ENCODE measurements around the gene VAT1L.

The VAT1L gene, protein sequence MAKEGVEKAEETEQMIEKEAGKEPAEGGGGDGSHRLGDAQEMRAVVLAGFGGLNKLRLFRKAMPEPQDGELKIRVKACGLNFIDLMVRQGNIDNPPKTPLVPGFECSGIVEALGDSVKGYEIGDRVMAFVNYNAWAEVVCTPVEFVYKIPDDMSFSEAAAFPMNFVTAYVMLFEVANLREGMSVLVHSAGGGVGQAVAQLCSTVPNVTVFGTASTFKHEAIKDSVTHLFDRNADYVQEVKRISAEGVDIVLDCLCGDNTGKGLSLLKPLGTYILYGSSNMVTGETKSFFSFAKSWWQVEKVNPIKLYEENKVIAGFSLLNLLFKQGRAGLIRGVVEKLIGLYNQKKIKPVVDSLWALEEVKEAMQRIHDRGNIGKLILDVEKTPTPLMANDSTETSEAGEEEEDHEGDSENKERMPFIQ

DNA sequence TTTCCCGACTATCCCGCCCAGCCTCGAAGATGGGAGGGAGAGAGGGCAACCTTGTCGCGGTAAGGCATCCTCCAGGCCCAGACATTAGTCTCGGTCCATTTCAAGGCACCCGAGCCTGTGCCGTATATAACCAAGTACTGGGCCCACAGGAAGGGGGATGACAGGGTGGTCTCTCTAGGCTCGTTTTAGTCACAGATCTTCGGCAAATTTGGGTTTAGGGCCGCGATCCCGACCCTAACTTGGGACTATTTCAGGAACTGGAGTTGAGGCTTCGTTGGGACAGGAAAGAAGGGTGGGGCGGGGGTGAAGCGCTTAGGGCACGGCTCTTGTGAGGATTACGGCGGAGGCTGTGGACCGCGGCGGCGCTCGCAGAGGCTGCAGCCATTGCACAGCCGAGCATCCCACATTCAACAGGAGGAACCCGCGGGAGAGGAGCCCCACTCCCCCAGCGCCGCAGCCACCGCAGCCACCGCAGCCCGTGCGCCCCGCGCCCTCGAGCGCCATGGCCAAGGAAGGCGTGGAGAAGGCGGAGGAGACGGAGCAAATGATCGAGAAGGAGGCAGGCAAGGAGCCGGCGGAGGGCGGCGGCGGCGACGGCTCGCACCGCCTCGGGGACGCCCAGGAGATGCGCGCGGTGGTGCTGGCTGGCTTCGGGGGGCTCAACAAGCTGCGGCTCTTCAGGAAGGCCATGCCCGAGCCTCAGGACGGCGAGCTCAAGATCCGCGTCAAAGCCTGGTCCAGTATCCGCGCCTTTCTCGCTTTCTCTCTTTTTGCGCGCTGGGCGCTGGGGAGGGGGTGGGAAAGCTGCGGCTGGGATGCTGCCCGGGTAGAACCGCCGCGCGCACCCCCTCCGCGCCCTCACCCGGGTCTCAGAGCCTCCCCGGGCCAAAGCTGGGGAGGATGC, at the start of gene VAT1L:
VAT1L (plus strand) TSS at position 384 of the 904 bp plus-strand sequence; CDS start at position 503, 119 bp downstream.
- DNase-seq, result no peak

DNA sequence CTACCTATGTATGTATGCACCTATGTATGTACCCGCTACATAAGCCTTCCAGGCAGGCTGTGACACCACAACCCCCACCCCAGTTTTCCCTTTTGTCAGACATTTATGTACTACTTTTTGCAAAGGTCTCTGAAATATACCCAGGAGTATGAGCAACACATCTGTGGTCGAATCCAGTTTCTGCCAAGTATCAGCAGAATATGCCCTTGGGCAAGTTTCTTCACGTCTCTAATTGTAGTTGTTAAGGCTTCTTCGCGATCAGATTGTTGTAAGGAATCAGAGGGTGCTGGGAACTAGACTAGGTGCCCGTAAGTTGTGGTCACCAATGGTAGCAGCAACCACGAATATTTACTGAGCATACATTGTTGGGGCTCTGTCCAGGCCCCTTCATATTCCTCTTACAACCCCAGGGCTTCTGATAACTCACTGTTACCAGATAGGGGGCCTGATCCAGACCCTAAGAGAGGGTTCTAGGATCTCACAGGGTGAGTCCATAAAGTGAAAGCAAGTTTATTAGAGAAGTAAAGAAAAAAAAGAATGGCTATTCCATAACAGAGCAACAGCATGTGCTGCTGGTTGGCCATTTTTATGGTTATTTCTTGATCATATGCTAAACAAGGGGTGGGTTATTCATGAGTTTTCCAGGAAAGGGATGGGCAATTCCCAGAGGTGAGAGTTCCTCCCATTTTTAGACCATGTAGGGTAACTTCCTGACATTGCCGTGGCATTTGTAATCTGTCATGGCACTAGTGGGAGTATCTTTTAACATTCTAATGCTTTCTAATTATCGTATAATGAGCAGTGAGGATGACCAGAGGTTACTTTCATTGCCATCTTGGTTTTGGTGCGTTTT, 49.4 kb upstream of the VAT1L start:
- DNase-seq, result no peak

DNA sequence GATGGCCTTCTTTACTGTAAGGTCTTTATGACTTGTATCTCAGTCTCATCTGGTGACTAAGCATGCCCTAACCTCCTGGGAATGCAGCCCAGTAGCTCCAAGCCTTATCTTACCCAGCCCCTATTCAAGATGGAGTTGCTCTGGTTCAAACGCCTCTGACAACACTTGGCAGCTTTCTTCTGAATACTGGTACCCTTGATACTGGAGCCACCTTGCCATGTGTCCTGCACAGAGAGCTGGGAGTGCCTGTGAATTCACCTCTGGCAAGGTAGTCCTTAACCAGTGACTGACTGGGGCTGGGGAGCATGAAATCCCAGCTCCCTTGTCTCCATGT, 48.8 kb upstream of the VAT1L start:
- DNase-seq, result no peak

DNA sequence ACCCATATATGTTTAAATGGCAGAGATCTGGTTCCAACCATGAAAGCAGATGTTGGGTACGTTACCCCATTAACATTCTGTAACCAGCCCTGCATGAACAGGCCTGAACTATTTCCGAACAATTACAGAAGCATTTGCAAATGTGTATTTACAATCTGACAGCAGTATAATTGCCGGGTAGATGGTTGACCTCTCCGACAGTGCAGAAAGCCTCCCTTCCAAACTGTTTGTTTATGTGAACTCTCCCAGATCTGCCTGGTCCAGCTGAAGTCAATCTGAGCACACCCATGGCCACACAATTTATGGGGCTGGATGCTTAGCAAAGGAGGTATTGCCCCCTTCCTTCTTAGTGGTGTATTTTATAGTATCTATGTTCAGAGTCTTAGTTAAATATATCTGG, 44.2 kb upstream of the VAT1L start:
- DNase-seq, result no peak

DNA sequence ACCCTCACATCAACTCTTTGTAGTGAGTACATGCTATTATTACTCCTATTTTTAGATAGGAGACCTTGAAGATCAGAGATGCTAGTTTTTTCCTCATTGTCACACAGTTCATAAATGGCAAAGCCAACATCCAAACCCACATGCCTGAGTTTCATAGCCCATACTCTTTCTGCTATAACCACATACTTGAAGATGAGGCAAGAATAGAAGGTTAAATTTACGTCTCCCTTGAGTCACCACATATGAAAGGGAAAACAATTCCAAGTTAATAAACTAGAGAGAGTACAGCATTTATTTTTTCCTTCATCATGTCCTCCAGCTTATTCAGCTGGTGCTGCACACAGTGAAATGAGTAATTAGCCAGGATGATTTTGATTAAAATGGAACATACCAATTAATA, 42.4 kb upstream of the VAT1L start:
- no peak for DNase-seq

DNA sequence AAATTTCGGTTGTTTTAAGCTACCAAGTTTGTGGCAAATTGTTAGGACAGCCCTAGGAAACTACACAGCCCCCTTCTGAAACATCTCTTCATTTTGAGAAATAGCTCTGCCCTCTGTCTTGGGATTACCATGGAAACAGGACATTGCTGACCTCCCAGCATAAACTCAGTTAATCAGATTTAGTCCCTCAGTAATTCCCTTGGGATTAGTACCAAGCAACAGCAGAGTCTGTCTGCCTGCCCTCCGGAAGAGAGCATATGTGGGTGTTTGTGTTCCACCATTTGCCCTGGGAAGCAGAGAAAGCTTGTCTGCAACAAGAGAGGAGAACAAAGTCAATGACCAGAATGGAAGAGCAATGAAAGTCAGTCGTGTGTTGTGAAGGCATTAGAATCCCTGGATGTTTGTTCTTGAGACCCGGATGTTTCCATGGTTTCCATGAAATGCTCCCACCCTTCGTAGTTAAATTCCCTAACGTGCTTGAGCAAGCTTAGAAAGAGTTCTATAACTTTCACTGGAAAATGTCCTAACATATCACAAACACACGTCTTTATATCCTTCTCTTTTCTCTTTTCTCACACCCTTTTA, 39.9 kb upstream of the VAT1L start:
- no peak for DNase-seq

DNA sequence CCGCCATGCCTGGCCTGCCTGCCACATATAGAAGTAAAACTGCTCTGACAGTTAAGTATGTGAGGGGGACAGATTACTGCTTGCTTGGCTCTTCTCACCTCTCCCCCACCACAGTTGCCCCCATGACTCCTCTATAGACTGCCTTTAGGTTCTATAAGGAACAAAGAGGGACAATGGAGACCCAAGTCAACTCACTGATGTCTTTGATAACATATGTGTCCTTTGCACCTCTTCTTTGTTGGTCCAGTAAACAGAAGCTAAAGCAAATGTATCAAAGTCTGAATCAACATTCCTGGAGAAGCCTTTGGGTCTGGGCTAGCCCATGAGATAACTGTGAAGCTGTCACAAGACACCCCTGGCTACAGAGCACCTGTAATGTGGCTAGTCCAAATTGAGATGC, 38.9 kb upstream of the VAT1L start:
- no peak for DNase-seq

DNA sequence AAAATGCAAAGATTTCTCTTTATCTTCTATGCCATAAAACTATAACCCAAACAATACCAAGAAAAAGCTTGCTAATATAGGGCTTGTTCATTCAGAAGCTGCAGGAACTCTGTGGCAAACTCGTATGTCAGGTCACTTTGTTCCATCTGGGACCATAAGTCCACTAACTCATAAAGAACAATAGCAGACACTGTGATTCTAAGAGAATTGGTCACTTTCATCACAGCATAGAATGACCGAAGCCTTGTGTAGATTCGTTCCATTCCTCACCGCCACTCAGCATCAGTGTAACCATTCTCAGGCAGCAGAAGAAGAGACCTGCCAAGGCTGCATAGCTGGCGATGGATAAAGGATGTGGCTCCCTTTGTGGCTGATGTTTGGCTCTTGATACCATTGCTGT, 30.3 kb upstream of the VAT1L start:
- DNase-seq, result no peak

DNA sequence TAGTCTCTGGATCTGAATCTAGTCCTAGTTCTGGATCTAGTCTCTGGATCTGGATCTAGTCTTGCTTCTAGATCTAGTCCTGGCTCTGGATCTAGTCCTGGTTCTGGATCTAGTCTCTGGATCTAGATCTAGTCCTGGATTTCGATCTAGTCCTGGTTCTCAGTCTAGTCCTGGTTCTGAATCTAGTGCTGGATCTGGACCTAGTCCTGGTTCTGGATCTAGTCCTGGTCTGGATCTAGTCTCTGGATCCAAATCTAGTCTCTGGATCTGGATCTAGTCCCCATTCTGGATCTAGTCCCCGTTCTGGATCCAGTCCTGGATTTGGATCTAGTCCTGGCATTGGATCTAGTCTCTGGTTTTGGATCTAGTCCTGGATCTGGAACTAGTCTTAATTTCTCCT, 29.9 kb upstream of the VAT1L start:
- no peak for DNase-seq

DNA sequence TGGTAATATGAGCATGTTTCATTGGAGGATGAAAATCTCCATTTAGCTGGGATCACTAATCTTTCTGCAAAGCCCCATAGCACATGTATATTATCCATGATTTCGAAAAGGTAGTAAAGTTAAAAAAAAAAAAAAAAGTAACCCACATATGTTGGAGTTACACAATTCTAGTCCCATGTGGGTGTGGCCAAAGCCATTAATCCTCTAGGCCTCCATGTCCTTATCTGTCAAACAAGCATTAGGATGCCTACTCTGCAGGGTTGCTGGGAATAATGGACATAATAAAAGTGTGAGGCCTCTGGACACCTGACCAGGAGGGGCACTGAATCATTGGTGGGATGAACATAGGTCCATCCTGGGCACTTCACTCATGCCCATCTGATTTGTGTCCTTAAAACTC, 29.2 kb upstream of the VAT1L start:
- no peak for DNase-seq

DNA sequence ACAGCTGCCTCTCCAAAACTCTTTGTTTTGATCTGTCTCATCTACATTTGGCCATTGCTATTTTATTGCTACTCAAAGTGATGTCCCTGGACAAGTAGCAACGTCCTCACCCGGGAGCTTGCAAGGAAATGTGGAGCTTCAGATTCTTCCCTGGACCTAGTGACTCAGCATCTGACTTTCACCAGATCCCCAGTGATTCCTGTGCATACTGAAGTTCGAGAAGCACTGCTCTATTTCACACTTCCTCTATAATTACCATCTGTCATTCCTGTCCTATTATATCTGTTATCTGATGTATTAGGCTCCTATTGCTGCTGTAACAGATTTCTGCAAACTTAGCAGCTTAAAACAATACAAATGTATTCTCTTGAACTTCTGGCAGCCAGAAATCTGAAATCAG, 28.5 kb upstream of the VAT1L start:
- no peak for DNase-seq

DNA sequence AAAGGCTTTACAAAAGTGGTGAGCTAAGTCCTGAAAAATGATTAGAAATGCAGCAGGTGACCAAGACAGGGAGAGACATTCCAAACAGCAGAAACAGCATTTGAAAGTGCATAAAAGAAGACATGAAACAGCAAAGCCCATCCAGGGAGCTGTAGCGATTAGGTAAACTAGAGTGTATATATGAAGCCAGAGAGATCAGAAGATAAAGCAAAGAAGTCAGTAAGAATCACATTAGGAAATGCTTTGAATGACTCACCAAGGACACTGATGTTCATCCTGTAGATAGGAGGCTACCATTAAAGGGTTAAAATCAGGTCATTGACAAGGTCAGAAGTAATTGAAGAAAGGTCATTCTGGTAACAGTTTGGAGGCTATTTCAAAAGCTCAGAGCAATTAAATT, 27.6 kb upstream of the VAT1L start:
- DNase-seq, result no peak

DNA sequence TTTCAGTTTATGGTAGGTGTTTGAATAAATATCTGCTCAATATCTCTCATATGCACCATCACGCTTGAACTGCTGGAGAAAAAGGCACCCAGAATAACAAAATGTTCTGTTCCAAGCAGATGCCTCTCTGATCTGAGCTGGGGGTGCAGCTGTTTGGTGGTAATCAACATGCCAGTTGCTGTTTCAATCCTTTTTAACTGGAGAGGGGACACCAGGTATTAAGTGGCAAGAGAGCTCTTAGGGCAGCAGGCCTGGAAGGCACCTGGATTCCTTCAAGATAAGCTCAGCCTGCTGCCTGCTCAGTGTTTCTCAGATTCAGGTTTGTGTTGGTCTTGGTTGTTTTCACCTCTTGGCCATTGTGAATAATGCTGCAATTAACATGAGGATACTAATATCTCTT, 27.2 kb upstream of the VAT1L start:
- DNase-seq, result no peak

DNA sequence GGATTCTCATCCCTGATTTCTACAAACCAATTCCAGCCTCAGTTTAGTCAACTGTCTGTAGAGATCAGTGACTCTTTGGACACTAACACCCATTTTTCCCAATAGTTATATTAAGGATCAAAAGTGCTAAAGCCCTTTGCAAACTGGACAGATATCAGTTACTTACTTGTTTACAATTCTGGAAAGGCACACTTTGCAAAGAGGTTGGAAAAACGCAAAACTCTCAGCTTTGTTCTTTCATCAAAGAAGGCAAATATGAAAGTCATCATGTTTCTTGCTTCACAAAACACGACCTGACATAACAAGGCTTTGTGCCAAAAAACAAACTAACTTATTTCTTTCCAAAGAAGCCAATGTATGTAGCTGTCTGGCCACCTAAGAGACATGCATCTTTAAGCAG, 26.1 kb upstream of the VAT1L start:
- DNase-seq, result no peak

DNA sequence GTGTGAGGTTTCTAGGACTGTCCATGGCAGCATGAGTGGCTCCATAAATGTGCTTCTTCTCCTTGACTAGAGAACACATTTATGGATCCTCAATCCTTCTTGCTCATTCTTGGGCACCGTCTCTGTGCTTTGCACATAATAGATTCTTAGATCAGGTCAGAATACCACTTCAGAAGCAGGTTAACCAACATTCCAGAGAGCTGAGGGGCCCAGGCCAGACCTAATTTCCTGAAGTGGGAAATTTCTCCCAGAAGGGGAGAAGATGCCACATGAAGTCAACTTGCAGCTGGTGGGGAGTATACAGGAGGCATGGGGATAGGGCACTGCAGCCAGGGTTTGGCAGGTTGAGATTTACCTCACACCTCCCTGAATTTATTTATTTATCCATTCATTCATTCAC, 24.4 kb upstream of the VAT1L start:
- DNase-seq, result no peak

DNA sequence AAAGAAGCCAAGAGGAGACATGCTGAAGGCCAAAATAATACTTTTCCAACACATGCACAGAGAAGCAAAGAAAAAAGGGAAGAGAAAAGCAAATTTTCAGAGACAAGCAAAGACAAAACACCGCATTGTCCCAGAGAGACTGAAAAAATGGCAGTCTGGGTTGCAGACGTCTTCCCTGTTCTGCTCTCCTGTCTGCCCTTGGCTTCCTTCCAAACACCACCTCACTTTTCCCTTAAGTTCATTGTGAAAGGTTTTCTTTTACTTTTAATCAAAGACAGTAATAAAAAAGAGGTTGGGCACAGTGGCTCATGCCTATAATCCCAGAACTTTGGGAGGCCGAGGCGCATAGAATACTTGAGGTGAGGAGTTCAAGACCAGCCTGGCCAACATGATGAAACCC, 21.2 kb upstream of the VAT1L start:
- DNase-seq, result no peak

DNA sequence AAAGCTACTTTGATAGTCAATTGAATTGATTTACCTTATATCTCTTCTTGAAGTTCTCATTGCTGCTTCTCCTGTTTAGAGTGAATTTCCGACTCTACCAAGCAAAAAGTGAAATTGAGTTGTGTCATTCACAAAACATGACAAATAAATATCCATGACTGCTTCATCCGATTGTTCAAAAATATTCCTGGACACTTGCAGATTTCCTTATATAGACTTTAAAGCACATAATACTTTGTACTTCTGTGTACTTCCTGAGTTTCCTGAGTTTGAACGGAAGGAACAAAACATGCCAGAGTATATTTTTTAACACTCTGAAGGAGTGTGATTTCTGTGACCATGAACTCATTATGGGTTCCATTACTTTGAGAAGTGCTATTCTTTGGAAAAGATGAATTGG, 20.5 kb upstream of the VAT1L start:
- no peak for DNase-seq

DNA sequence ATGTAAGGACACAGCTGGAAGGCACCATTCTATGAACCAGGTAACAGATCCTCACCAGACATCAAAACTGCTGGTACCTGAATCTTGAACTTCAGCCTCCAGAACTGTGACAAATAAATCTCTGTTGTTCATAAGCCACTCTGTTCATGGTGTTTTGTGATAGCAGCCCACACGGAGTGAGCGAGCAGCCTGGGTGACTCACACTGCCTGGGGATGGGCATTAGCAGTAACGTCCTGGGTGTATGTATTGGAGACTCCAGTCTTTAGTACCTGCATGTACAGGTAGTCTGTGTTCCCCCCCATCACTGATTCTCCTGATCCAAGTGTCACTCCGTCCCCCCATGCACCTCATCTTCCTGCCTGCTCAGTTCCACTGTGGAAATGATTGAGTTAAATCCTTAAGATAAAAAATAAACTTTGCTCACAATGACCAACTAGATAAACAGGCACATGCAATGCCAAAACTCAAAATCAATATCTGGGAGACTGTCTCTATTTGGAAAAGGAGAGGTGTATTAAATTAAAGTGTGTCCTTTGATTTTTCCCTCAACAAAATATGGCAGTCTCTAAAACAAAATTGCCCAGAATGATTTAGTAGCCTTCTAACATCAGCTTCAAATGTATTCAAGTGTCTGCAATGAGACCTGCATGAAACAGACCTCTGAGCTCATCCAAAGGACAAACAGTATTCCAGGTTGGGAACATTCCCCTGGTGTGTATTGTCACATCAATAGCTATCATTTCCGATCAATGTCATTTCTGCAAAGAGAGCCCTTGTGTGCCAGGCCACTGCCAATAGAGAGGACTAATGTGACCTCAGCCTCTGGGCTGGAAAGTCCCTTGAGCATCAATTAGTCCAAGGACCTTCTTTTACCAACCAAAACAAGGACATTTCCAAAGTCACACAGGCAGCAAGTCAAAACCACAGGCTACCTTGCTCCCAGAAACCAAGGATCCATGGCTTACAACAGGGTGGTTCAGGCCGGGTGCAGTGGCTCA, 12.2 kb upstream of the VAT1L start:
- DNase-seq, result no peak

DNA sequence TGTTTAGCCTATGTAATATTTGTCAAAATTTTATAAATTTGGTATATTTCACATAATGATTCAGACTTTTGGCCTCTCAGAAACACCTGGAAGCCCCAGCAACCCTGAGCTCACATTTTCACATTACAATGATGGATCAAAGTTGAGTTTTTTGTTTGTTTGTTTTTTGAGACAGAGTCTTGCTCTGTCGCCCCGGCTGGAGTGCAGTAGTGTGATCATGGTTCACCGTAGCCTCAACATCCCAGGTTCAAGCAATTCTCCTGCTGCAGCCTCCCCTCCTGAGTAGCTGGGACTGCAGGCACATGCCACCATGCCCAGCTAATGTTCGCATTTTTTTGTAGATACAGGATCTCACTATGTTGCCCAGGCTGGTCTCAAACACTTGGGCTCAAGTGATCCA, 10.6 kb upstream of the VAT1L start:
- DNase-seq, result no peak

DNA sequence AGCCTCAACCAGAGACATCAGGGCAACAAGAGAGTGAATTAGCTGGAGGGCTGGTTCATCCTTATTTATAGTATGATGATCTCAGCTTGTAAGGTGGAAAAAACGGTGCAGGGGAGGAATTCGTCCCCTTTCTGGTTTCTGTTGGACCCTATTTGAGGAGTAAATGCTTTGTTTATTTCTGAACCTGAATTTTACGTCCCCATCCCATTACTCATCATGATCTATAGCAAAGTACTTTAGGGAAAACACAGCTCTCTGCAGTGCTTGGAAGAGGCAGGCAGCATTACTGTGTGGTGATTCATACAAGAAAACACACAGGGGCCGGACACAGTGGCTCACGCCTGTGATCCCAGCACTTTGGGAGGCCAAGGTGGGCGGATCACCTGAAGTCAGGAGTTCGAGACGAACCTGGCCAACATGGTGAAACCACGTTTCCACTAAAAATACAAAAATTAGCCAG, 8.0 kb upstream of the VAT1L start:
- no peak for DNase-seq

DNA sequence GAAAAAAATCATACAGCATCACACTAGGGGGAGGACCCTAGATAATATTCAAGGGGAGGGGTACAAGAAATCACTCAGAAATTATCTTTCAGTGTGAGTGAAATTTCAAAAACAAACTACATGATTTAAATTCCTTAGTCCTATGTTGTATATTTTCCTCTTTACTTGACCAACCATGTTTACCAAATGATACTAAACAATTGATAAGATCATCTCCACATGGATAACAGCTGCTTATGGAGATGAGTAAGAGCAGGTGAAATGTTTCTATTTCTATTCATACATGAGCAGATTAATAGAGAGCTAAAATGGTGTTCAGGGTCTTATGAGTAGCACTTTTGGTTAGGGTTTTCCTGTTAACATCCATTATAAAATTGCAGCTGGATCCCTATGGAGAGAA, 7.3 kb upstream of the VAT1L start:
- DNase-seq, result no peak

DNA sequence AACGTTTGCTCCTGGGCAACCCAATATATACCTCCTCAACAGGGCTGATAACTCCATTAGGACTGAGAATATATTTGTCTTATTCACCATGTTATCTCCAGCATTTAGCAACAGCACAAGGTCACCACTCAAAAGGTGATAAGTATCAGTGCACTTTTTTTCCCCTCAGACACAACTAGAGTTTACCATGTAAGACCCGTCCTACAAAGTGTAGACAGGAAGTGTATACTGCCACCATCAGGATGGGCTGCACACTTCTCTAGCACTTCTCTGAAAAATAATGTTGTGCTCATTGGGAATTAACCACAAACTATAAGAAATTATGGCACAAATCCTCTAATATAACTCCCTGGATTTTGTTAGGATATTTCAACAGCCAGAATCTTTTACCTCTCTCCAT, 5.7 kb upstream of the VAT1L start:
- no peak for DNase-seq

Data from stimulated activated CD4-positive, alpha-beta T cell treated with anti-CD3 and anti-CD28 coated beads, Interleukin-1b, Interleukin-23, amount 100 ng/mL, for 48 hours (primary cell).